Transverse colon (tissue), 4 donors: ENCODE results near the gene HOXB2. TPM values are rescaled to one million over a fixed set of nuclear protein-coding genes. Genes with fewer than 3 reads are reported as not detected.

Source experiments
- DNase-seq: peaks from one replicate; pipeline ENCODE4 v3.0.0-alpha.2; 2019
- H3K27ac ChIP-seq, 4 donors: fragments of 200-600 bp; sonication (generic); 2 replicates each; pipeline ENCODE4 v1.5.1; 2016 to 2018; ENCODE audit warnings: inconsistent platforms in 4 of 4
- H3K27me3 ChIP-seq: fragments of 200-600 bp; sonication (generic); 2 replicates; pipeline ENCODE4 v1.5.1; 2017; ENCODE audit warnings: inconsistent platforms
- H3K36me3 ChIP-seq, 4 donors: fragments of 200-600 bp; sonication (generic); 2 replicates each; pipeline ENCODE4 v1.5.1; 2017 to 2019; ENCODE audit warnings: inconsistent platforms in 4 of 4
- H3K4me1 ChIP-seq, 4 donors: fragments of 200-600 bp; sonication (generic); 2 replicates each; pipeline ENCODE4 v1.5.1; 2017 to 2020; ENCODE audit warnings: inconsistent platforms in 4 of 4
- H3K4me3 ChIP-seq, 4 donors: fragments of 200-600 bp; sonication (generic); 1 replicate in 1 of 4; 2 replicates in 3 of 4; pipeline versions ENCODE4 v1.5.1 to v1.6.1; 2017 to 2019; ENCODE audit warnings: inconsistent platforms in 4 of 4
- H3K9me3 ChIP-seq, 2 donors: fragments of 200-600 bp; sonication (generic); 2 replicates each; pipeline ENCODE4 v1.5.1; 2017 to 2019; ENCODE audit warnings: inconsistent platforms in 2 of 2
- CTCF ChIP-seq, 5 experiments: fragments of 200-600 bp in 3 of 5; fragments of 450-650 bp in 2 of 5; sonication (generic) in 3 of 5; IDR thresholded peaks; 1 replicate in 2 of 5; 2 replicates in 3 of 5; pipeline ENCODE4 v1.5.1; 2016 to 2017; ENCODE audit warnings: antibody characterized with exemption in 5 of 5, inconsistent platforms in 3 of 5, mild to moderate bottlenecking in 2 of 5, moderate library complexity in 1 of 5
- EP300 ChIP-seq: sonication (generic); formaldehyde crosslinking; IDR thresholded peaks from one replicate; pipeline ENCODE4 v1.6.1; 2017; ENCODE audit warnings: antibody characterized with exemption, low read depth
- POLR2A ChIP-seq: fragments of 450-650 bp; IDR thresholded peaks from one replicate; pipeline ENCODE4 v1.6.1; 2016; ENCODE audit warnings: antibody characterized with exemption, mild to moderate bottlenecking, moderate library complexity
- POLR2AphosphoS5 ChIP-seq, 3 donors: sonication (generic); formaldehyde crosslinking; IDR thresholded peaks; one replicate each; pipeline ENCODE4 v1.6.1; 2016; ENCODE audit warnings: antibody characterized with exemption in 3 of 3
- WGBS, 2 donors: methylation state at CpG; one replicate each; pipeline ENCODE4 v1.1.5; 2018; ENCODE audit warnings: low coverage in 1 of 2; 5-methylcytosine and 5-hydroxymethylcytosine counted together
- in situ Hi-C, 4 donors: fragments of 200-750 bp; cut with MboI; loops; one replicate each; pipeline versions ENCODE4 v1.15.0 to v1.15.1; 2017; ENCODE audit warnings: low sequenced_read_pairs in 3 of 4, low pct_ligation_motif_present in 1 of 4, low pct_unique_long_range_greater_than_20kb in 1 of 4
- intact Hi-C: fragments of 100-400 bp; cut with DNase I; formaldehyde crosslinking; loops from one replicate; pipeline ENCODE4 v1.15.1; 2023; ENCODE audit warnings: low total_unique reads
- total RNA-seq, 4 donors: library from RNA; depleted of rRNA; stranded (reverse); fragments of >200 nt; gene quantifications; one replicate each; pipeline ENCODE4 v1.1.0, GENCODE V29; 2016

HOXB2 gene
- total RNA-seq, 4 donors from 2014 or later, result 13.5 to 93.9 (median 13.8) TPM; not detected in 1

- intact Hi-C loops, result no loop called here
- Histone ChIP-seq H3K27me3 (peaks cover 3% of the 10 kb centered on the region), H3K9me3 (no peaks in the 10 kb centered on the region), H3K27ac (peak overlapping the region; percentile 89 to 95 (median 92)), H3K36me3 (no peaks in the 10 kb centered on the region), H3K4me3 (peak overlapping the region in 3 of 4 donors; percentile 38 to 64 (median 41)), H3K4me1 (peaks cover 9 to 83% (median 53%) of the 10 kb centered on the region in 4 donors)
- TF ChIP-seq POLR2A, result no peak
- no peak for TF ChIP-seq CTCF (IDR thresholded peaks at IDR 0.05)
- TF ChIP-seq POLR2AphosphoS5 (IDR thresholded peaks at IDR 0.05), result no peak
- TF ChIP-seq EP300, result no peak
- WGBS, 2 donors, result 23 to 45% methylated on average over 3 to 5 of the region's 5 CpGs
- DNase-seq, result no peak
- in situ Hi-C loops, result no loop called here
Measured at GRCh38 chr17:48587276-48588073, 42.6 kb upstream of the HOXB2 start.

DNA sequence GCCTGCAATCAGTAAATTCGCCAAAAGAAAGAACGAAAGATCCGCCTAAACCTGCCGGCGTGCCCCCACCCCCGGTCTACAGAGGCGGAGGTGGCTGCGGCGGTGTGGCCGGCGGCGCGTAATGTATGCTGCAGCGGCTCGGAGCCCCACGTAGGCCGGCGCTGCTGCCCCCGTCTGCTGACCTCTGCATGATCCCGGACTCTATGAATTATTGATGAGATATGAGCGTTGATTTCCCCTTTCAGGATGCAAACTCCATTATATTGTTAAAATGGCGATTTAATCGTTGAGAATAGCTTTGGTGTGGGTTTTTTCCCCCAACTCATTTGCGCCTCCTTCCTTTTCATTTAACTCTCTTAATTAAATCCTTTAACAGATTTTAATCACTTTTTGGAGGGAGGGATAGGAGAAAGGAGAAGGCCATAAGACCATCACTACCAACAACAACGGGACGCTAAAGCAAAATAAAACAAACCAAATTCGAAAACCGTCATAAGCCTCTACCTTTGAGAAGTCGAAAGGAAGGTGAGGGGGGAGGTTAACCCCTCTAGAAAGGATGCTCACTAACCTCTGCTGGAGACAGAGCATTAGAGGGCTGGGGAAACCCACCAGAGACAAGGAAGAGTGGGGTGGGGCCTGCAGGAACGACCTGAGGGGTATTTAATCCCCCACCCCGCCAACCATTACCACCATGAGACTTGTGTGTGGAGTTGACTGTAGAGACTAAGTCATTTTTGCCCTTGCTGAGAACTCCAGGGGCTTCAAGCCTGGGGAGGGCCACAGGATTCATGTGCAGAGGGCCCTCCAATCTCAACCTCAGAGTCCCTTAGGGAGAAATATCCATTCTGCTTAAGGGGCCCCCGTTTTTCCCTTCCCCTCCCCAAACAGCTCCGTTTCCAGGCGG, 41.7 kb upstream of the HOXB2 start:
- DNase-seq, result no peak
- TF ChIP-seq CTCF (IDR thresholded peaks at IDR 0.05) (no peak), EP300 (no peak), POLR2AphosphoS5 (IDR thresholded peaks at IDR 0.05) (no peak), POLR2A (no peak)
- intact Hi-C loops, result no loop called here
- in situ Hi-C loops, result no loop called here
- Histone ChIP-seq H3K27ac (peak overlapping the region; percentile 89 to 95 (median 92)), H3K36me3 (no peaks in the 10 kb centered on the region), H3K27me3 (peaks cover 3% of the 10 kb centered on the region), H3K4me1 (peaks cover 9 to 76% (median 57%) of the 10 kb centered on the region in 4 donors), H3K9me3 (no peaks in the 10 kb centered on the region), H3K4me3 (peak overlapping the region; percentile 38 to 64 (median 48))
- WGBS, 2 donors, result 42 to 52% methylated on average over 11 to 34 of the region's 34 CpGs

- Histone ChIP-seq H3K4me3 (peak overlapping the region in 1 of 4 donors; percentile 64), H3K36me3 (no peaks in the 10 kb centered on the region), H3K27ac (peak overlapping the region; percentile 89 to 95 (median 92)), H3K27me3 (peaks cover 9% of the 10 kb centered on the region), H3K9me3 (no peaks in the 10 kb centered on the region), H3K4me1 (peaks cover 9 to 84% (median 65%) of the 10 kb centered on the region in 4 donors)
- intact Hi-C loops, result no loop called here
- in situ Hi-C loops, result no loop called here
- no peak for DNase-seq
- 38 to 41% methylated on average over 2 of the region's 2 CpGs for WGBS, 2 donors
- TF ChIP-seq EP300 (no peak), CTCF (IDR thresholded peaks at IDR 0.05) (no peak), POLR2AphosphoS5 (IDR thresholded peaks at IDR 0.05) (no peak), POLR2A (no peak)
Measured at GRCh38 chr17:48584223-48584741, 39.4 kb upstream of the HOXB2 start.

DNA sequence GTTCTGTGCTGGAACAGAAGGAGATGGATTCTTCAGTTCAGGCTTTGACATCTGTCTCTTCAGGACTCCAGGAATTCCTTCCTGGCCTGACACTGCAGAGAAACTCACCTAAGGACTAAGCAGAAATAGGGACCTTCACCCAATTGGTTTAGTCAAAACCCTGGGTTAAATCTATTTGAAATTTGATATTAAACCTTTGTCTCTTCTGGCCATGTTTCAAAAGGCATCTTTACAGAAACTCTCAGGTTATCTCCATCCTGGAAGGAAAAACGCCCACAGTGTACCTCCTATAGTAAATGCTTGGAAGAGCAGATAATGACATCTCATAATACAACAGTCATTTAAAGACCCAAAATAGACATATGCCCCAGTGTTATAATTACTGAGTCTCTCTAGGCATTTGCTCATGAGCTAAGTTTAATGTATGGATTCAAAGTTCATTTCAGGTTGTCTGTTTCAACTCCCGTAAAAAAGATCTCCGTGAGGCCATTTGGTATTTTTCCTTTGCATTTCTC, 38.9 kb upstream of the HOXB2 start:
- H3K36me3 ChIP-seq, result no peaks in the 10 kb centered on the region
- no peak for DNase-seq
- no peak for TF ChIP-seq POLR2A
- no peak for TF ChIP-seq EP300
- no peak for TF ChIP-seq CTCF (IDR thresholded peaks at IDR 0.05)
- no peak for TF ChIP-seq POLR2AphosphoS5 (IDR thresholded peaks at IDR 0.05)
- H3K27me3 ChIP-seq, result peaks cover 9% of the 10 kb centered on the region
- no peak overlapping the region for H3K4me3 ChIP-seq
- in situ Hi-C loops, result no loop called here
- WGBS, 2 donors, result 53% methylated on average over 3 of the region's 3 CpGs; no CpG with 5 or more reads in 1 of the 2 donors
- H3K27ac ChIP-seq, result peak overlapping the region; percentile 89 to 95 (median 92)
- intact Hi-C loops, result no loop called here
- peaks cover 9 to 87% (median 70%) of the 10 kb centered on the region in 4 donors for H3K4me1 ChIP-seq
- no peaks in the 10 kb centered on the region for H3K9me3 ChIP-seq
